H9 (cell line): ENCODE results near the gene STXBP5L. TPM values are rescaled to one million over a fixed set of nuclear protein-coding genes. Genes with fewer than 3 reads are reported as not detected.

Experiments used
- DNase-seq: peaks from one replicate; pipeline ENCODE4 v3.0.0-alpha.2; 2017
- H2AFZ ChIP-seq: one replicate; pipeline ENCODE4 v1.6.1; 2013; ENCODE audit warnings: mild to moderate bottlenecking, low read length, control low read depth, moderate library complexity
- H2AK5ac ChIP-seq: 2 replicates; pipeline ENCODE4 v1.6.1; 2013; ENCODE audit warnings: low read length, control low read depth, mixed read lengths; ENCODE audit not compliant: insufficient read length
- H2BK120ac ChIP-seq: one replicate; pipeline ENCODE4 v1.6.1; 2013; ENCODE audit warnings: low read depth, mild to moderate bottlenecking, low read length, control low read depth, inconsistent platforms; ENCODE audit not compliant: poor library complexity, severe bottlenecking
- H2BK12ac ChIP-seq: 2 replicates; pipeline ENCODE4 v1.6.1; 2013; ENCODE audit warnings: low read length, control low read depth, mixed read lengths, low read depth; ENCODE audit not compliant: insufficient read length
- H2BK15ac ChIP-seq: 2 replicates; pipeline ENCODE4 v1.6.1; 2013; ENCODE audit warnings: low read depth, low read length, control low read depth
- H2BK20ac ChIP-seq: one replicate; pipeline ENCODE4 v1.6.1; 2013; ENCODE audit warnings: low read depth, mild to moderate bottlenecking, low read length, control low read depth, inconsistent platforms; ENCODE audit not compliant: poor library complexity, severe bottlenecking
- H2BK5ac ChIP-seq: 2 replicates; pipeline ENCODE4 v1.6.1; 2013; ENCODE audit warnings: low read length, control low read depth, mixed read lengths; ENCODE audit not compliant: insufficient read length
- H3K14ac ChIP-seq: 2 replicates; pipeline ENCODE4 v1.6.1; 2013; ENCODE audit warnings: low read length, control low read depth; ENCODE audit not compliant: insufficient read depth
- H3K18ac ChIP-seq: 2 replicates; pipeline ENCODE4 v1.6.1; 2013; ENCODE audit warnings: low read depth, mild to moderate bottlenecking, mixed read lengths, low read length, control low read depth; ENCODE audit not compliant: insufficient read length
- H3K23ac ChIP-seq: 2 replicates; pipeline ENCODE4 v1.6.1; 2013; ENCODE audit warnings: low read length, control low read depth, mixed read lengths, low read depth; ENCODE audit not compliant: insufficient read length
- H3K23me2 ChIP-seq: 2 replicates; pipeline ENCODE4 v1.6.1; 2013; ENCODE audit warnings: low read depth, mild to moderate bottlenecking, mixed read lengths, low read length, control low read depth; ENCODE audit not compliant: insufficient read length, poor library complexity, severe bottlenecking
- H3K27ac ChIP-seq: 2 replicates; pipeline ENCODE4 v1.5.1; 2013; ENCODE audit warnings: low read length, control low read depth, mixed read lengths, low read depth; ENCODE audit not compliant: insufficient read length
- H3K27me3 ChIP-seq: 2 replicates; pipeline ENCODE4 v1.6.1; 2013; ENCODE audit warnings: low read length, control low read depth, inconsistent platforms; ENCODE audit not compliant: insufficient read depth
- H3K4ac ChIP-seq: 2 replicates; pipeline ENCODE4 v1.6.1; 2013; ENCODE audit warnings: low read depth, mild to moderate bottlenecking, control low read depth, inconsistent platforms, low read length, moderate library complexity
- H3K4me1 ChIP-seq: 2 replicates; pipeline ENCODE4 v1.6.1; 2013; ENCODE audit warnings: low read length, control low read depth, inconsistent platforms; ENCODE audit not compliant: insufficient read depth
- H3K4me2 ChIP-seq: 2 replicates; pipeline ENCODE4 v1.6.1; 2013; ENCODE audit warnings: low read length, control low read depth, mixed read lengths; ENCODE audit not compliant: insufficient read length, insufficient read depth
- H3K56ac ChIP-seq: 2 replicates; pipeline ENCODE4 v1.6.1; 2013; ENCODE audit warnings: low read depth, mild to moderate bottlenecking, mixed read lengths, low read length, control low read depth; ENCODE audit not compliant: insufficient read length
- H3K79me1 ChIP-seq: 2 replicates; pipeline ENCODE4 v1.6.1; 2013; ENCODE audit warnings: low read depth, mild to moderate bottlenecking, moderate library complexity, low read length, control low read depth, inconsistent platforms; ENCODE audit not compliant: insufficient read depth, poor library complexity, severe bottlenecking
- H3K79me2 ChIP-seq: 2 replicates; pipeline ENCODE4 v1.6.1; 2013; ENCODE audit warnings: low read length, control low read depth, inconsistent platforms; ENCODE audit not compliant: insufficient read depth
- H3K9ac ChIP-seq: 2 replicates; pipeline ENCODE4 v1.6.1; 2013; ENCODE audit warnings: low read length, control low read depth, mixed read lengths; ENCODE audit not compliant: insufficient read length; ENCODE audit errors: extremely low read depth
- H3K9me3 ChIP-seq: one replicate; pipeline ENCODE4 v1.6.1; 2013; ENCODE audit warnings: low read depth, low read length, inconsistent platforms; ENCODE audit not compliant: control insufficient read depth
- H3T11ph ChIP-seq: one replicate; pipeline ENCODE4 v1.6.1; 2013; ENCODE audit warnings: mild to moderate bottlenecking, low read length, control low read depth, inconsistent platforms
- H4K20me1 ChIP-seq: one replicate; pipeline ENCODE4 v1.6.1; 2013; ENCODE audit not compliant: control insufficient read depth, insufficient read length, insufficient read depth
- H4K5ac ChIP-seq: 2 replicates; pipeline ENCODE4 v1.6.1; 2013; ENCODE audit warnings: low read depth, mild to moderate bottlenecking, mixed read lengths, low read length, control low read depth; ENCODE audit not compliant: insufficient read length
- H4K8ac ChIP-seq: replicated peaks from 2 replicates; pipeline ENCODE4 v1.6.1; 2013; ENCODE audit warnings: low read length, control low read depth, mixed read lengths, low read depth; ENCODE audit not compliant: insufficient read length
- H4K91ac ChIP-seq: 2 replicates; pipeline ENCODE4 v1.6.1; 2013; ENCODE audit warnings: low read depth, mild to moderate bottlenecking, moderate library complexity, mixed read lengths, low read length, control low read depth; ENCODE audit not compliant: insufficient read length
- H3K27ac Mint-ChIP-seq, 3 experiments: 2 replicates in 2 of 3; 3 replicates in 1 of 3; pipeline ENCODE4 v1.8.0; 2020 to 2021; ENCODE audit warnings: mixed read lengths in 3 of 3, mild to moderate bottlenecking in 1 of 3, moderate library complexity in 1 of 3
- H3K27me3 Mint-ChIP-seq: 2 replicates; pipeline ENCODE4 v1.8.0; 2021; ENCODE audit warnings: low read depth, mild to moderate bottlenecking, moderate library complexity, mixed read lengths
- H3K36me3 Mint-ChIP-seq, 3 experiments: 2 replicates in 2 of 3; 3 replicates in 1 of 3; pipeline ENCODE4 v1.8.0; 2020 to 2021; ENCODE audit warnings: low read depth in 3 of 3, mixed read lengths in 3 of 3; ENCODE audit not compliant: insufficient read depth in 1 of 3
- H3K4me1 Mint-ChIP-seq, 2 experiments: 2 replicates each; pipeline ENCODE4 v1.8.0; 2020; ENCODE audit warnings: mixed read lengths in 2 of 2
- H3K4me3 Mint-ChIP-seq, 2 experiments: 2 replicates in 1 of 2; 3 replicates in 1 of 2; pipeline ENCODE4 v1.8.0; 2020 to 2021; ENCODE audit warnings: mild to moderate bottlenecking in 2 of 2, mixed read lengths in 2 of 2, moderate library complexity in 1 of 2
- H3K9me3 Mint-ChIP-seq, 2 experiments: 2 replicates in 1 of 2; 3 replicates in 1 of 2; pipeline ENCODE4 v1.8.0; 2020; ENCODE audit warnings: mild to moderate bottlenecking in 2 of 2, mixed read lengths in 2 of 2, moderate library complexity in 1 of 2
- CTCF ChIP-seq: fragments of 200-600 bp; sonication (generic); conservative IDR thresholded peaks from 3 replicates; pipeline ENCODE4 v1.8.0; 2021; ENCODE audit warnings: antibody characterized with exemption, mild to moderate bottlenecking
- WGBS: extraction: QIAGEN DNeasy Blood & Tissue Kit; methylation state at CpG from one replicate; pipeline ENCODE4 v1.1.7; 2013; ENCODE audit warnings: missing lambda C conversion rate, low lambda C conversion rate, mixed read lengths; ENCODE audit not compliant: insufficient read length; ENCODE audit errors: extremely low coverage; 5-methylcytosine and 5-hydroxymethylcytosine counted together
- total RNA-seq: library from RNA; stranded (reverse); gene quantifications from 2 replicates; pipeline ENCODE4 v1.2.1, GENCODE V29; 2021

Gene STXBP5L
- total RNA-seq, 1 experiment from 2014 or later: 4.7 TPM

DNA sequence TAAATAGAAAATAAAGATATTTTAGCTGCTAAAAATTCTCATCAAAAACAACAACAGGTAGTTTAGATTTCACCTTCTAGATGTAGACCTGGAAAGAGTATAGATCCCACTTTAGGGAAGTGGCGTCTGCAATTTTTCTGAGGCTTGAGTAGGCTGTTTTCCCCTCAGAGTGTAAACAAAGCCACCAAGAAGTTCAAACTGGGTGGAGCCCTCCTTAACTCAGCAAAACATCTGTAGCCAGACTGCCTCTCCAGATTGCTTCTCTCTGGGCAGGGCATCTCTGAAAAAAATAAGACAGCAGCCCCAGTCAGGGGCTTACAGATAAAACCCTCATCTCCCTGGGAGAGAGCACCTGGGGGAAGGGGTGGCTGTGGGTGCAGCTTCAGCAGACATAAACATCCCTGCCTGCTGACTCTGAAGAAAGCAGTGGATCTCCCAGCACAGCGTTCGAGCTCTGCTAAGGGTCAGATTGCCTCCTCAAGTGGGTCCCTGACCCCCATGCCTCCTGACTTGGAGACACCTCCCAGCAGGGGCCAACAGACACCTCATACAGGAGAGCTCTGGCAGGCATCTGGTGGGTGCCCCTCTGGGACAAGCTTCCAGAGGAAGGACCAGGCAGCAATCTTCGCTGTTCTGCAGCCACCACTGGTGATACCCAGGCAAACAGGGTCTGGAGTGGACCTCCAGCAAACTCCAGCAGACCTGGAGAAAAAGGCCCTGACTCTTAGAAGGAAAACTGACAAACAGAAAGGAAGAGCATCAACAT is 259.6 kb downstream of the STXBP5L start:
- Histone ChIP-seq H3K79me1 (no peaks in the 10 kb centered on the region), H3K9me3 (no peaks in the 10 kb centered on the region), H4K20me1 (no peaks in the 10 kb centered on the region), H3K27me3 (no peaks in the 10 kb centered on the region), H4K91ac (no peak overlapping the region), H2BK5ac (no peak overlapping the region), H3K9ac (no peak overlapping the region), H3K79me2 (no peaks in the 10 kb centered on the region), H3K23ac (no peak overlapping the region), H2BK20ac (no peak overlapping the region), H3K23me2 (no peaks in the 10 kb centered on the region), H2AK5ac (no peak overlapping the region), H2BK120ac (no peak overlapping the region), H3K4me1 (no peaks in the 10 kb centered on the region), H3T11ph (no peak overlapping the region), H3K56ac (no peak overlapping the region), H3K14ac (no peak overlapping the region), H2AFZ (no peak overlapping the region), H3K27ac (no peak overlapping the region), H3K4me2 (no peak overlapping the region), H4K5ac (no peak overlapping the region), H4K8ac (no peak overlapping the region), H3K4ac (no peak overlapping the region), H3K18ac (no peak overlapping the region), H2BK12ac (no peak overlapping the region), H2BK15ac (no peak overlapping the region)
- no CpG with 5 or more reads among the region's 4 CpGs for WGBS
- peaks cover 46 to 48% of the 10 kb centered on the region in 2 experiments; a peak in 4 of 5 replicates for H3K9me3 Mint-ChIP-seq
- H3K4me3 Mint-ChIP-seq: no peak overlapping the region
- TF ChIP-seq CTCF: no peak
- H3K27me3 Mint-ChIP-seq: no peaks in the 10 kb centered on the region
- no peak for DNase-seq
- peaks cover 0 to 4% of the 10 kb centered on the region in 2 experiments; a peak in 2 of 4 replicates for H3K4me1 Mint-ChIP-seq
- H3K36me3 Mint-ChIP-seq: peaks cover 15 to 53% (median 18%) of the 10 kb centered on the region in 3 experiments
- no peak overlapping the region for H3K27ac Mint-ChIP-seq
